Endothelial cell of hepatic sinusoid (primary cell): ENCODE results near the gene FILIP1.

Experiments
- in situ Hi-C: cut with HindIII; loops from 2 replicates; pipeline ENCODE4 v1.10.0; 2017; ENCODE audit warnings: low sequenced_read_pairs

FILIP1 gene

GRCh38 chr6:75350156-75350555 is 143.4 kb downstream of the FILIP1 start:
- in situ Hi-C loops = no loop called here

GRCh38 chr6:75349262-75349984 is 144.2 kb downstream of the FILIP1 start:
- in situ Hi-C loops = loop anchor here (5.0 kb wide), 1 partner anchor 82 kb away; no protein-coding TSS in a partner anchor

GRCh38 chr6:75348882-75349261 is 144.7 kb downstream of the FILIP1 start:
- in situ Hi-C loops = loop anchor here (5.0 kb wide), 1 partner anchor 82 kb away; no protein-coding TSS in a partner anchor

GRCh38 chr6:75347898-75348610 is 145.5 kb downstream of the FILIP1 start:
- in situ Hi-C loops = loop anchor here (5.0 kb wide), 1 partner anchor 81 kb away; no protein-coding TSS in a partner anchor

- in situ Hi-C loops = loop anchor here (5.0 kb wide), 1 partner anchor 78 kb away; no protein-coding TSS in a partner anchor
Measured at GRCh38 chr6:75345413-75345812, 148.2 kb downstream of the FILIP1 start.

- in situ Hi-C loops = no loop called here
Measured at GRCh38 chr6:75344455-75344854, 149.1 kb downstream of the FILIP1 start.

- in situ Hi-C loops = no loop called here
Measured at GRCh38 chr6:75344021-75344420, 149.6 kb downstream of the FILIP1 start.

GRCh38 chr6:75337835-75338580 is 155.6 kb downstream of the FILIP1 start:
- in situ Hi-C loops = no loop called here

GRCh38 chr6:75334266-75335040 is 159.1 kb downstream of the FILIP1 start:
- in situ Hi-C loops = no loop called here

- in situ Hi-C loops = no loop called here
Measured at GRCh38 chr6:75333676-75334200, 159.9 kb downstream of the FILIP1 start.

GRCh38 chr6:75331151-75331550 is 162.4 kb downstream of the FILIP1 start:
- in situ Hi-C loops = no loop called here

GRCh38 chr6:75329703-75330102 is 163.9 kb downstream of the FILIP1 start:
- in situ Hi-C loops = loop anchor here (10.0 kb wide), 1 partner anchor 55 kb away; no protein-coding TSS in a partner anchor

GRCh38 chr6:75327807-75328206 is 165.8 kb downstream of the FILIP1 start:
- in situ Hi-C loops = loop anchor here (10.0 kb wide), 1 partner anchor 57 kb away; no protein-coding TSS in a partner anchor

GRCh38 chr6:75326557-75327258 is 166.9 kb downstream of the FILIP1 start:
- in situ Hi-C loops = loop anchor here (10.0 kb wide), 1 partner anchor 58 kb away; no protein-coding TSS in a partner anchor

- in situ Hi-C loops = no loop called here
Measured at GRCh38 chr6:75318900-75319299, 174.7 kb downstream of the FILIP1 start.

GRCh38 chr6:75317503-75318206 is 175.9 kb downstream of the FILIP1 start:
- in situ Hi-C loops = no loop called here

- in situ Hi-C loops = no loop called here
Measured at GRCh38 chr6:75315978-75316377, 177.6 kb downstream of the FILIP1 start.

- in situ Hi-C loops = no loop called here
Measured at GRCh38 chr6:75308250-75308988, 185.2 kb downstream of the FILIP1 start.
